Heart right ventricle (tissue), 16 donors: ENCODE measurements around the gene MAL. TPM values are rescaled to one million over a fixed set of nuclear protein-coding genes. Genes with fewer than 3 reads are reported as not detected.

Experiments used
- ATAC-seq, 8 donors: fragments of 200-7000 bp; cut with Tn5 transposase; one replicate each; pipeline ENCODE4 v1.9.1; 2020; ENCODE audit warnings: mild to moderate bottlenecking in 8 of 8, moderate library complexity in 8 of 8, moderate number of reproducible peaks in 1 of 8
- DNase-seq, 2 donors: peaks; one replicate each; pipeline ENCODE4 v3.0.0-alpha.2; 2020
- H3K27ac ChIP-seq, 10 donors: fragments of 200-600 bp; sonication (generic) in 2 of 10; one replicate each; pipeline versions ENCODE4 v1.5.0 to v1.8.0; 2020 to 2022; ENCODE audit warnings: mild to moderate bottlenecking in 3 of 10
- H3K27me3 ChIP-seq, 7 donors: fragments of 200-600 bp; one replicate each; pipeline ENCODE4 v1.8.0; 2021 to 2022; ENCODE audit warnings: mild to moderate bottlenecking in 2 of 7
- H3K36me3 ChIP-seq, 9 donors: fragments of 200-600 bp; sonication (generic) in 1 of 9; one replicate each; pipeline versions ENCODE4 v1.5.0 to v1.8.0; 2020 to 2022; ENCODE audit warnings: mild to moderate bottlenecking in 2 of 9
- H3K4me1 ChIP-seq, 9 donors: fragments of 200-600 bp; sonication (generic) in 1 of 9; one replicate each; pipeline versions ENCODE4 v1.5.0 to v1.8.0; 2020 to 2022; ENCODE audit warnings: mild to moderate bottlenecking in 4 of 9
- H3K4me3 ChIP-seq, 10 donors: fragments of 200-600 bp; sonication (generic) in 2 of 10; one replicate each; pipeline versions ENCODE4 v1.5.0 to v1.8.0; 2020 to 2022; ENCODE audit warnings: mild to moderate bottlenecking in 7 of 10, moderate library complexity in 2 of 10
- H3K9me3 ChIP-seq, 11 donors: fragments of 200-600 bp in 10 of 11; sonication (generic) in 2 of 11; one replicate each; pipeline versions ENCODE4 v1.5.0 to v1.8.0; 2013 to 2022; ENCODE audit warnings: mild to moderate bottlenecking in 2 of 11, control low read depth in 1 of 11, moderate library complexity in 1 of 11
- WGBS, 2 donors: extraction: QIAGEN DNeasy Blood & Tissue Kit; methylation state at CpG; one replicate each; pipeline ENCODE4 v1.1.7; 2013; ENCODE audit warnings: inconsistent platforms in 1 of 2; 5-methylcytosine and 5-hydroxymethylcytosine counted together
- intact Hi-C, 10 donors: fragments of 100-400 bp; cut with DNase I; formaldehyde crosslinking; loops; one replicate each; pipeline versions ENCODE4 v1.11.1 to v1.14.2; 2022
- polyA plus RNA-seq, 2 donors: library from polyadenylated mRNA; stranded (reverse); fragments of 200-250 nt; gene quantifications; one replicate each; pipeline ENCODE4 v1.2.3, GENCODE V29; 2013
- total RNA-seq, 10 donors: library from RNA; stranded (reverse); fragmentation: NEBNext Ultra II Directional in 3 of 10; extraction: Animal tissue kit (Norgen Biotek cat#: 25700) in 3 of 10; gene quantifications; one replicate each; pipeline versions ENCODE4 v1.2.1 to v1.2.4, GENCODE V29; 2021 to 2023
- TF ChIP-seq, protein P1 (sequence below), 9 donors: fragments of 200-600 bp; sonication (generic) in 2 of 9; IDR thresholded peaks; one replicate each; pipeline versions ENCODE4 v1.5.0 to v1.8.0; 2021 to 2022; ENCODE audit warnings: antibody characterized with exemption in 9 of 9, mild to moderate bottlenecking in 5 of 9, moderate library complexity in 1 of 9
- donor health status: Arrhythmogenic right ventricular cardiomyopathy.
- donor health status: ischemic (EF 13 %, LVEDD 7.1; RV severe dilation, severe dysfunction).
- donor health status: healthy with polysubstance abuse.
- donor health status: DM: no; HTN: yes; CAD: no.
- donor health status: DM: no; HTN: no; CAD: no.
- donor health status: ischemic (EF 25% LVEDD 6.9; RV normal size, moderate dysfunction).
- donor health status: ischemic (EF 25% LVEDD 5.7; RV mildly dilated, moderate dysfunction).
- donor health status: healthy.
- donor health status: DM: yes; HTN: yes; CAD: no.
- donor health status: Ischemic cardiomyopathy.
- donor health status: ischemic (EF 35%, LVEDD 5.7; RV mildly dilated, moderate dysfunction).
- donor health status: nonischemic (EF 11% LVEDD 7.7; RV severe dilation, severe dysfunction).
- donor health status: DM: yes; HTN: yes; CAD: no.
- donor health status: PGD.
- donor health status: ischemic (EF 29% LVEDD 5.4; RV normal size, mild dysfunction).
- donor health status: nonischemic (EF 23%, LVEDD 6.1; RV moderate dilation, normal function).

MAL gene
- total and polyA plus RNA-seq, 12 donors = 1.5 to 10.5 (median 3.6) TPM

DNA sequence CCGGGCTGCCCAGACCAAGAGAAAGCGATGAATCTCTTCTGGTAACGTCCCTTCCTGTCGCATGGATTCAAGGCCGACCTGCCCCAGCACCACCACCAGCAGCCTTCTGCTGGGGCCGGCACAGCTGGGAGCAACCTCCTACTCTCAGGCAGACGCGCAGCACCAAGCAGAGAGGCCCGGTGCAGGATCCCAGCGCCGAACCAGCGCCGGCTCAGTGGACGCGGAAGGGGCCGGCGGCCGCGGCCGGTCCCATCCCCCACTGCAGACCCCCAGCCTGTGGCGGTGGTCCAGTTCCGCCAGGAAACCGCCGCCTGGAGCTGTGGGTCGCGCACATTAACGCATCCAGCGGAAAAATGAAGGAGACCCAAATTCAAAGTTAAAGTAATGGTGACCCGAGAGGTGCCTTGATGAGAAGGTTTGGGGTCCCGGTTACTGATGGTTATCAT lies 525 bp upstream of the MAL start:
- DNase-seq = no peak
- H3K27ac ChIP-seq = peak overlapping the region in 1 of 10 donors; percentile 60
- intact Hi-C loops = loop anchor here in 8 of 10 donors (5.0 to 10.0 kb wide), 5 partner anchors 50 to 97 kb away; partner anchors contain the start of gene MRPS5 (in 2 of the 8)
- 6 to 9% methylated on average over 30 of the region's 30 CpGs for WGBS, 2 donors
- peak in 1 of 8 donors; percentile 39 for ATAC-seq
- TF ChIP-seq, protein P1, sequence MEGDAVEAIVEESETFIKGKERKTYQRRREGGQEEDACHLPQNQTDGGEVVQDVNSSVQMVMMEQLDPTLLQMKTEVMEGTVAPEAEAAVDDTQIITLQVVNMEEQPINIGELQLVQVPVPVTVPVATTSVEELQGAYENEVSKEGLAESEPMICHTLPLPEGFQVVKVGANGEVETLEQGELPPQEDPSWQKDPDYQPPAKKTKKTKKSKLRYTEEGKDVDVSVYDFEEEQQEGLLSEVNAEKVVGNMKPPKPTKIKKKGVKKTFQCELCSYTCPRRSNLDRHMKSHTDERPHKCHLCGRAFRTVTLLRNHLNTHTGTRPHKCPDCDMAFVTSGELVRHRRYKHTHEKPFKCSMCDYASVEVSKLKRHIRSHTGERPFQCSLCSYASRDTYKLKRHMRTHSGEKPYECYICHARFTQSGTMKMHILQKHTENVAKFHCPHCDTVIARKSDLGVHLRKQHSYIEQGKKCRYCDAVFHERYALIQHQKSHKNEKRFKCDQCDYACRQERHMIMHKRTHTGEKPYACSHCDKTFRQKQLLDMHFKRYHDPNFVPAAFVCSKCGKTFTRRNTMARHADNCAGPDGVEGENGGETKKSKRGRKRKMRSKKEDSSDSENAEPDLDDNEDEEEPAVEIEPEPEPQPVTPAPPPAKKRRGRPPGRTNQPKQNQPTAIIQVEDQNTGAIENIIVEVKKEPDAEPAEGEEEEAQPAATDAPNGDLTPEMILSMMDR (IDR thresholded peaks at IDR 0.05) = no peak
- peak overlapping the region in 9 of 10 donors; percentile 30 to 57 (median 45) for H3K4me3 ChIP-seq
- H3K36me3 ChIP-seq = no peaks in the 10 kb centered on the region
- H3K9me3 ChIP-seq = no peaks in the 10 kb centered on the region
- peaks cover 13 to 87% (median 78%) of the 10 kb centered on the region in 7 donors for H3K27me3 ChIP-seq
- peaks cover 0 to 24% (median 13%) of the 10 kb centered on the region in 9 donors for H3K4me1 ChIP-seq

DNA sequence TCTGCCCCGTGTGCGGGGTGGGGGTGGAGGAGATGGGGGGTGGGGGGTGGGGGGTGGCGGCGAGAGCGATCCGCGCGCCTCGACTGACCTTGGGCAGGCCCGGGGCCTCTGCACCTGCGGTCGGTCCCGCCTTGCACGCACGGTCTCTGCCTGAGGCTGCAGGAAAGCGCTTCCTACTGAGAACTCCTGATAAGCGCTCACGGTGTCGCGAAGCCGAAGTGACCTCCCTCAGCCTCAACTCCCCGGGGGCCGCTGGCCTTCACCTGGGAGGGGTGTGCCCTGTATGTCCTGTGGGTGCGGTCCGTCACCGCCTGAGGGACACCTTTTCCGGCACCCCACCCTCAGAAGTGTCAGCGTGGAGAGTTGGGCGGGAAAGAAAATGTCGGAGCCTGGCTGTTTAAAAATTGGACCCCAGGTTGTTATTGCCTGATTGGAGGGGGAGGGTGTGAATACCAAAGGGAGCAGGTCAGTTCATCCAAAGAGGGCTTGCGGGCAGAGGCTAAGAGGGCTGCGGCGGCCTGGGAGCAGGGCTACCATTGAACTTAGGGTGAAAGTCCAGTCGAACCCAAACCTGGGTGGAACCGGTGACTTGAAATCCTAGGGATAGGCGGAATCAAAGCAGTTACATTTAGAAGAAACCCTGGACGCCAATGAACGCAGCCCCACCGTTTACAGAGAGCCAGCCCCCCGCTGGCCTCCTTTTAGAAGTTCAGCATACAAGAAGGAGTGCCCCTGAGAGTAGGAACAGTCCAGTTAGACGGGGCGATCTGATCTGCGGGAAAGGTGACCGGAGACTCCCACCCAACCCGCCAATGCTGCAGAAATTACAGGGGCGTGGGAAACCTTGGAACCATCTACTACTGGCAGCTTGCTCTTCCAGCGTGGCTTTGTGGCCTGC lies 1.2 kb downstream of the MAL start:
- no peaks in the 10 kb centered on the region for H3K36me3 ChIP-seq
- TF ChIP-seq, protein P1 (IDR thresholded peaks at IDR 0.05) = no peak
- peak overlapping the region in 1 of 10 donors; percentile 60 for H3K27ac ChIP-seq
- intact Hi-C loops = loop anchor here in 3 of 10 donors (10.0 kb wide), 2 partner anchors 48 to 88 kb away; no protein-coding TSS in a partner anchor
- DNase-seq (no peak), ATAC-seq (peak in 4 of 8 donors; percentile 10 to 36 (median 24))
- no peaks in the 10 kb centered on the region for H3K9me3 ChIP-seq
- H3K27me3 ChIP-seq = peaks cover 11 to 89% (median 81%) of the 10 kb centered on the region in 7 donors
- 12 to 16% methylated on average over 47 of the region's 47 CpGs for WGBS, 2 donors
- H3K4me1 ChIP-seq = peaks cover 0 to 24% (median 13%) of the 10 kb centered on the region in 9 donors
- H3K4me3 ChIP-seq = peak overlapping the region; percentile 10 to 57 (median 44)

DNA sequence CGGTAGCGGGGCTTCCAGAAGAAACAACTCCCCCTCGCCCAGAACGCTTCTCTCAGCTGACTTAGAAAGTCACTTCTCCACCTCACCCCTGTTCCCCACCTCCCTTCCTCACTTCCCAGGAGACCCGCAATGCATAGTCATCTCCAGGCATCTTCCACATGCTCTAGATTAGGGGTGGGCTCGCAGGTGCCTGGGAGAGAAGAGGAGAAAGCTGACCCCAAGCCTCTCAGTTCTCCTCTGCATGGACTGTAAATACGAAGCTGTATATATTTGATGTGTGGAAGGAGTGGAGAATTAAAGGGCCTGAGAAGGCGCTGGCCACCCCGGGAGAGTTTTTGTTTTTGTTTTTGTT lies 1.8 kb downstream of the MAL start:
- Histone ChIP-seq H3K27me3 (peaks cover 8 to 89% (median 83%) of the 10 kb centered on the region in 7 donors), H3K9me3 (no peaks in the 10 kb centered on the region), H3K27ac (no peak overlapping the region), H3K4me1 (peaks cover 0 to 24% (median 13%) of the 10 kb centered on the region in 9 donors), H3K4me3 (no peak overlapping the region), H3K36me3 (no peaks in the 10 kb centered on the region)
- TF ChIP-seq, protein P1 (IDR thresholded peaks at IDR 0.05) = no peak
- WGBS, 2 donors = 43 to 56% methylated on average over 9 of the region's 9 CpGs
- no peak for ATAC-seq
- no peak for DNase-seq
- intact Hi-C loops = loop anchor here in 3 of 10 donors (10.0 kb wide), 2 partner anchors 47 to 87 kb away; no protein-coding TSS in a partner anchor

DNA sequence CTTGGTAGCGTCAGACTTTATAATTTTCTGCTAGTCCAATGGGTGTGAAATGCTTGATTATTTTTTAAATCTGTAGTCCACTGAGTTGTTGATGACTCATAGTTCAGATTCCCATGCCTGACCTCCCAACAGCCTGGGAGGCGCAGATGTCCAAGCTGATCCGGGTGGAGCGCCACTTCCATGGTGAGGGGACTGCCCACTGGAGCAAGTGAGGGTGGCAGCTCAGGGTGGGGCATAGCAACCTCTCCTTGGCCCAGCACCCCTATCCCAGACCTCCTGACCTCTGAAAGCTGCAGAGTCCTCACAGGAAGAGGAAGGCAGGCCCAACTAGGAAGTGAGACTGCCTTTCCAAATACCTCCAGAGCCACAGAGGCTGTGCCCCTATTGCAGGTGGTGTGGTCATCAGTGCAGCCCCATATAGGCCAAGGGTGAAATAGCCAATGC lies 4.4 kb downstream of the MAL start:
- Histone ChIP-seq H3K27me3 (peaks cover 8 to 80% (median 77%) of the 10 kb centered on the region in 7 donors), H3K27ac (no peak overlapping the region), H3K4me1 (peaks cover 0 to 18% (median 9%) of the 10 kb centered on the region in 9 donors), H3K9me3 (no peaks in the 10 kb centered on the region), H3K36me3 (no peaks in the 10 kb centered on the region), H3K4me3 (no peak overlapping the region)
- intact Hi-C loops = loop anchor here in 3 of 10 donors (10.0 kb wide), 2 partner anchors 45 to 85 kb away; no protein-coding TSS in a partner anchor
- TF ChIP-seq, protein P1 (IDR thresholded peaks at IDR 0.05) = no peak
- 80 to 83% methylated on average over 4 of the region's 4 CpGs for WGBS, 2 donors
- DNase-seq (no peak), ATAC-seq (no peak)
